ENCODE data around the gene PPDPF.

The PPDPF gene

GRCh38 chr20:63500151-63500901, 20.2 kb upstream of the PPDPF start:
- H3K4me1 ChIP-seq (ENCODE audit: low read length): peaks cover 8% of the 10 kb centered on the region
- DNase-seq: no peak
- no peak overlapping the region for H3K4me3 ChIP-seq (ENCODE audit: low read length)
- no peaks in the 10 kb centered on the region for H3K9me3 ChIP-seq (replicated peaks; ENCODE audit: insufficient read depth, low read length)
- no peak overlapping the region for H3K9ac ChIP-seq (ENCODE audit: low read length)
- H3F3A ChIP-seq (ENCODE audit: insufficient read depth, low read length): no peaks in the 10 kb centered on the region
- no peaks in the 10 kb centered on the region for H3K36me3 ChIP-seq (replicated peaks; ENCODE audit: insufficient read depth, low read length)
- H3K4me2 ChIP-seq (ENCODE audit: low read depth, low read length): no peak overlapping the region
- no peaks in the 10 kb centered on the region for H3K79me2 ChIP-seq (ENCODE audit: low read length)
- H3K9me2 ChIP-seq (replicated peaks; ENCODE audit: insufficient read depth, low read length): no peaks in the 10 kb centered on the region
- TF ChIP-seq EZH2phosphoT487 (IDR thresholded peaks at IDR 0.05; ENCODE audit: low read length): no peak
- TF ChIP-seq CTCF (IDR thresholded peaks at IDR 0.05; ENCODE audit: low read length): no peak
- TF ChIP-seq EZH2 (optimal IDR thresholded peaks at IDR 0.05; ENCODE audit: low read depth, low read length): no peak
- H4K20me1 ChIP-seq (ENCODE audit: insufficient read depth, low read length): no peaks in the 10 kb centered on the region
- H3K27ac ChIP-seq (ENCODE audit: low read length): no peak overlapping the region
- peaks cover 61% of the 10 kb centered on the region for H3K27me3 ChIP-seq (replicated peaks; ENCODE audit: insufficient read depth, low read length)
- no peak overlapping the region for H2AFZ ChIP-seq (ENCODE audit: low read length)

- Histone ChIP-seq H3K9me3 (replicated peaks; ENCODE audit: insufficient read depth, low read length) (no peaks in the 10 kb centered on the region), H3K27ac (ENCODE audit: low read length) (no peak overlapping the region), H3K9ac (ENCODE audit: low read length) (no peak overlapping the region), H3K79me2 (ENCODE audit: low read length) (no peaks in the 10 kb centered on the region), H3K27me3 (replicated peaks; ENCODE audit: insufficient read depth, low read length) (peaks cover 62% of the 10 kb centered on the region), H2AFZ (ENCODE audit: low read length) (no peak overlapping the region), H3K4me2 (ENCODE audit: low read depth, low read length) (peak overlapping the region; percentile 63; the same call in 1 of the 2 replicates), H3F3A (ENCODE audit: insufficient read depth, low read length) (no peaks in the 10 kb centered on the region), H3K9me2 (replicated peaks; ENCODE audit: insufficient read depth, low read length) (no peaks in the 10 kb centered on the region), H3K4me1 (ENCODE audit: low read length) (peaks cover 8% of the 10 kb centered on the region), H3K36me3 (replicated peaks; ENCODE audit: insufficient read depth, low read length) (no peaks in the 10 kb centered on the region), H4K20me1 (ENCODE audit: insufficient read depth, low read length) (no peaks in the 10 kb centered on the region), H3K4me3 (ENCODE audit: low read length) (no peak overlapping the region)
- TF ChIP-seq EZH2phosphoT487 (IDR thresholded peaks at IDR 0.05; ENCODE audit: low read length) (no peak), CTCF (IDR thresholded peaks at IDR 0.05; ENCODE audit: low read length) (no peak), EZH2 (optimal IDR thresholded peaks at IDR 0.05; ENCODE audit: low read depth, low read length) (no peak)
- DNase-seq: no peak
These were observed 19.4 kb upstream of the PPDPF start for GRCh38 chr20:63500902-63501817.

- TF ChIP-seq EZH2 (optimal IDR thresholded peaks at IDR 0.05; ENCODE audit: low read depth, low read length): no peak
- no peak for TF ChIP-seq CTCF (IDR thresholded peaks at IDR 0.05; ENCODE audit: low read length)
- TF ChIP-seq EZH2phosphoT487 (IDR thresholded peaks at IDR 0.05; ENCODE audit: low read length): no peak
- no peaks in the 10 kb centered on the region for H3K9me3 ChIP-seq (replicated peaks; ENCODE audit: insufficient read depth, low read length)
- no peaks in the 10 kb centered on the region for H3K79me2 ChIP-seq (ENCODE audit: low read length)
- H2AFZ ChIP-seq (ENCODE audit: low read length): no peak overlapping the region
- no peak overlapping the region for H3K4me3 ChIP-seq (ENCODE audit: low read length)
- H3K36me3 ChIP-seq (replicated peaks; ENCODE audit: insufficient read depth, low read length): no peaks in the 10 kb centered on the region
- H3K4me2 ChIP-seq (ENCODE audit: low read depth, low read length): peak overlapping the region; percentile 63; the same call in 1 of the 2 replicates
- peaks cover 8% of the 10 kb centered on the region for H3K4me1 ChIP-seq (ENCODE audit: low read length)
- no peaks in the 10 kb centered on the region for H3K9me2 ChIP-seq (replicated peaks; ENCODE audit: insufficient read depth, low read length)
- H3F3A ChIP-seq (ENCODE audit: insufficient read depth, low read length): no peaks in the 10 kb centered on the region
- H4K20me1 ChIP-seq (ENCODE audit: insufficient read depth, low read length): no peaks in the 10 kb centered on the region
- H3K27ac ChIP-seq (ENCODE audit: low read length): no peak overlapping the region
- peak; percentile 57 for DNase-seq
- peaks cover 64% of the 10 kb centered on the region for H3K27me3 ChIP-seq (replicated peaks; ENCODE audit: insufficient read depth, low read length)
- H3K9ac ChIP-seq (ENCODE audit: low read length): no peak overlapping the region
These were observed 18.5 kb upstream of the PPDPF start for GRCh38 chr20:63501818-63502670.

Measured in MM.1S (cell line).